NCI-H1048 (cell line): ENCODE results near the gene SOX1.

Experiments used
- DNase-seq: peaks from one replicate; lab custom pipeline; 2025; lab: John Stamatoyannopoulos, UW

The SOX1 gene

GRCh38 chr13:112072534-112073244, 5.7 kb downstream of the SOX1 start:
- DNase-seq, result no peak

GRCh38 chr13:112073245-112074138, 6.5 kb downstream of the SOX1 start:
- DNase-seq, result no peak

GRCh38 chr13:112074139-112074865, 7.4 kb downstream of the SOX1 start:
- no peak for DNase-seq

- DNase-seq, result no peak
Observed at GRCh38 chr13:112077729-112078128, 10.8 kb downstream of the SOX1 start.

GRCh38 chr13:112078216-112078615, 11.3 kb downstream of the SOX1 start:
- DNase-seq, result no peak

- DNase-seq, result no peak
Observed at GRCh38 chr13:112078879-112079531, 12.1 kb downstream of the SOX1 start.

GRCh38 chr13:112079696-112080095, 12.7 kb downstream of the SOX1 start:
- DNase-seq, result no peak

GRCh38 chr13:112083971-112084370, 17.0 kb downstream of the SOX1 start:
- no peak for DNase-seq

GRCh38 chr13:112092453-112092852, 25.5 kb downstream of the SOX1 start:
- no peak for DNase-seq

- DNase-seq, result no peak
Observed at GRCh38 chr13:112095354-112095753, 28.4 kb downstream of the SOX1 start.

- DNase-seq, result no peak
Observed at GRCh38 chr13:112096959-112097358, 30.0 kb downstream of the SOX1 start.

- DNase-seq, result no peak
Observed at GRCh38 chr13:112097770-112098169, 30.8 kb downstream of the SOX1 start.

- DNase-seq, result no peak
Observed at GRCh38 chr13:112098699-112099098, 31.8 kb downstream of the SOX1 start.

GRCh38 chr13:112101360-112101930, 34.5 kb downstream of the SOX1 start:
- no peak for DNase-seq

- DNase-seq, result no peak
Observed at GRCh38 chr13:112102243-112102642, 35.3 kb downstream of the SOX1 start.

GRCh38 chr13:112103260-112103838, 36.4 kb downstream of the SOX1 start:
- no peak for DNase-seq

- no peak for DNase-seq
Observed at GRCh38 chr13:112103961-112104880, 37.3 kb downstream of the SOX1 start.

GRCh38 chr13:112104881-112105234, 37.9 kb downstream of the SOX1 start:
- no peak for DNase-seq

- DNase-seq, result no peak
Observed at GRCh38 chr13:112105244-112105681, 38.3 kb downstream of the SOX1 start.

- DNase-seq, result no peak
Observed at GRCh38 chr13:112105892-112106291, 38.9 kb downstream of the SOX1 start.
